Naive thymus-derived CD4-positive, alpha-beta T cell (primary cell): ENCODE measurements around the gene MXD1. TPM values are rescaled to one million over a fixed set of nuclear protein-coding genes. Genes with fewer than 3 reads are reported as not detected.

ENCODE experiments used
- ATAC-seq: fragments of 150-1000 bp; cut with Tn5 transposase; 2 replicates; pipeline ENCODE4 v1.10.0; 2021; ENCODE audit warnings: mild to moderate bottlenecking, moderate library complexity
- CTCF ChIA-PET: fragments of 350-600 bp; sonication (Branson Sonifier 250); formaldehyde crosslinking; loops from one replicate; lab custom pipeline; 2021; ENCODE audit warnings: antibody characterized with exemption; lab: Charles Lee
- POLR2A ChIA-PET: fragments of 350-600 bp; sonication (Branson Sonifier 250); formaldehyde crosslinking; loops from one replicate; lab custom pipeline; 2021; ENCODE audit warnings: antibody characterized with exemption, inconsistent platforms; lab: Charles Lee
- DNase-seq, 9 donors: peaks; one replicate each; pipeline versions ENCODE4 v3.0.0 to v3.0.0-alpha.2; 2020 to 2022; ENCODE audit warnings: mixed read lengths in 1 of 9
- H3K27ac ChIP-seq: one replicate; pipeline ENCODE4 v1.7.0; 2013; ENCODE audit warnings: mild to moderate bottlenecking, low read depth, low read length, moderate library complexity
- H3K27me3 ChIP-seq, 2 donors: one replicate each; pipeline ENCODE4 v1.7.0; 2013; ENCODE audit warnings: low read length in 2 of 2, mild to moderate bottlenecking in 2 of 2, moderate library complexity in 2 of 2; ENCODE audit not compliant: control insufficient read depth in 2 of 2, insufficient read depth in 2 of 2
- H3K36me3 ChIP-seq, 3 experiments: 1 replicate in 2 of 3; 2 replicates in 1 of 3; pipeline ENCODE4 v1.7.0; 2013; ENCODE audit warnings: low read length in 3 of 3, mild to moderate bottlenecking in 3 of 3, moderate library complexity in 1 of 3; ENCODE audit not compliant: insufficient read depth in 3 of 3, control insufficient read depth in 2 of 3
- H3K4me1 ChIP-seq, 2 donors: one replicate each; pipeline ENCODE4 v1.7.0; 2013; ENCODE audit warnings: low read length in 2 of 2, mild to moderate bottlenecking in 2 of 2, moderate library complexity in 1 of 2; ENCODE audit not compliant: control insufficient read depth in 2 of 2, insufficient read depth in 2 of 2
- H3K4me3 ChIP-seq: 2 replicates; pipeline ENCODE4 v1.7.0; 2013; ENCODE audit warnings: mild to moderate bottlenecking, low read length
- H3K9me3 ChIP-seq, 3 experiments: 1 replicate in 2 of 3; 2 replicates in 1 of 3; pipeline ENCODE4 v1.7.0; 2013; ENCODE audit warnings: low read length in 3 of 3; ENCODE audit not compliant: control insufficient read depth in 2 of 3
- H3K27ac Mint-ChIP-seq, 9 donors: one replicate each; pipeline ENCODE4 v1.8.0; 2020 to 2022; ENCODE audit warnings: mixed read lengths in 9 of 9, mild to moderate bottlenecking in 8 of 9, moderate library complexity in 5 of 9, inconsistent platforms in 2 of 9
- H3K27me3 Mint-ChIP-seq, 5 donors: one replicate each; pipeline ENCODE4 v1.8.0; 2021 to 2022; ENCODE audit warnings: mixed read lengths in 5 of 5, mild to moderate bottlenecking in 1 of 5
- H3K36me3 Mint-ChIP-seq, 5 donors: one replicate each; pipeline ENCODE4 v1.8.0; 2020 to 2022; ENCODE audit warnings: mixed read lengths in 5 of 5, mild to moderate bottlenecking in 3 of 5, inconsistent platforms in 1 of 5
- H3K4me1 Mint-ChIP-seq, 7 donors: one replicate each; pipeline ENCODE4 v1.8.0; 2020 to 2022; ENCODE audit warnings: mixed read lengths in 7 of 7, mild to moderate bottlenecking in 3 of 7, inconsistent platforms in 1 of 7
- H3K4me3 Mint-ChIP-seq, 10 donors: one replicate each; pipeline ENCODE4 v1.8.0; 2020 to 2022; ENCODE audit warnings: mild to moderate bottlenecking in 10 of 10, mixed read lengths in 10 of 10, moderate library complexity in 6 of 10, inconsistent platforms in 2 of 10
- H3K9me3 Mint-ChIP-seq, 11 donors: one replicate each; pipeline ENCODE4 v1.8.0; 2020 to 2022; ENCODE audit warnings: mixed read lengths in 11 of 11, mild to moderate bottlenecking in 4 of 11, inconsistent platforms in 1 of 11, moderate library complexity in 1 of 11
- intact Hi-C, 2 donors: fragments of 100-400 bp; cut with micrococcal nuclease; formaldehyde crosslinking; loops; one replicate each; pipeline ENCODE4 v1.15.1; 2023
- polyA plus RNA-seq, 2 donors: library from polyadenylated mRNA; unstranded; fragments of 300-500 nt; fragmentation: Illumina TruSeq; gene quantifications; one replicate each; pipeline ENCODE4 v1.2.3, GENCODE V29; 2021
- total RNA-seq, 6 experiments: library from RNA in 5 of 6; stranded (reverse) in 5 of 6; gene quantifications; 1 replicate in 5 of 6; 2 replicates in 1 of 6; pipeline ENCODE4 v1.2.3 and lab custom pipeline; 2021 to 2026

Gene MXD1
- total and polyA plus RNA-seq, 7 experiments from 2014 or later, result 7.0 to 112 (median 16.1) TPM

DNA sequence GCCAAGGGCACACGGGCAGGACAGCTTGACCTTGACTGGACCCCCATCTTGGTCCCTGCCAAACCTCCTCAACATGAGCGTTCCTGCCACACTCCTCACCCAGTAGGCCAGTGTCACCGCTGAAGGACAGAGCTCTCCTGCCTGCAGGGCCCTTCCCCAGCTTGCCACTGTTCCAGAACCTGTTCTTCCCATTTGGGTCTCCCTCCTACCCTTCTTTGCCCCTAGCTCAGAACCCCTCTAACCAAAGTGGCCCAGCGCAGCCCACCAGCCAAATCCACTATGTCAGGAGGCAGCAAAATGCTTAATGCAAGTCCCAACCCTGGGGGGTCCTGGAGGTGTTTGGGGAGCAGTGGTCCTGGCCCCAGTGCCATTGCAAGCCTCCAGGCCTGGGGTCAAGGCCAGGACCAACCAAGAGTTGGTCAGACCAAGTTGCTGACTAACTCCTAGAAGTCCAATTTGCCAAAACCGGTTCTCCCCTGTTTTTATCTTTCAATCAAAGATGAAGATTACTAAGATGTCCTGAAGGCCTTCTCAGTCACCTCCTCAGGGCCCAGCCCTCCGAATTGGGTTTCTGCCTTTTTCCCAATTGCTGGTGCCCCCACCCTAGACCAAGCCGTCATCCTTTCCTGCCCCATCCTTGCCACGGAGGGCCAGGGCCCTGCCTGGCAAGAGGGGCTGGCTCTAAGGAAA is 51.0 kb downstream of the MXD1 start:
- H3K4me3 Mint-ChIP-seq, result no peak overlapping the region
- Histone ChIP-seq H3K36me3 (no peaks in the 10 kb centered on the region), H3K27ac (no peak overlapping the region), H3K9me3 (no peaks in the 10 kb centered on the region), H3K4me1 (no peaks in the 10 kb centered on the region), H3K27me3 (no peaks in the 10 kb centered on the region), H3K4me3 (no peak overlapping the region)
- DNase-seq, result no peak
- POLR2A ChIA-PET, result no interaction called here
- peaks cover 4 to 8% (median 5%) of the 10 kb centered on the region in 7 donors for H3K4me1 Mint-ChIP-seq
- no peaks in the 10 kb centered on the region for H3K9me3 Mint-ChIP-seq
- H3K27ac Mint-ChIP-seq, result no peak overlapping the region
- H3K36me3 Mint-ChIP-seq, result peaks cover 0 to 4% (median 0%) of the 10 kb centered on the region in 5 donors
- CTCF ChIA-PET, result no interaction called here
- peaks cover 0 to 3% (median 0%) of the 10 kb centered on the region in 5 donors for H3K27me3 Mint-ChIP-seq
- ATAC-seq, result no peak
- intact Hi-C loops, result no loop called here

DNA sequence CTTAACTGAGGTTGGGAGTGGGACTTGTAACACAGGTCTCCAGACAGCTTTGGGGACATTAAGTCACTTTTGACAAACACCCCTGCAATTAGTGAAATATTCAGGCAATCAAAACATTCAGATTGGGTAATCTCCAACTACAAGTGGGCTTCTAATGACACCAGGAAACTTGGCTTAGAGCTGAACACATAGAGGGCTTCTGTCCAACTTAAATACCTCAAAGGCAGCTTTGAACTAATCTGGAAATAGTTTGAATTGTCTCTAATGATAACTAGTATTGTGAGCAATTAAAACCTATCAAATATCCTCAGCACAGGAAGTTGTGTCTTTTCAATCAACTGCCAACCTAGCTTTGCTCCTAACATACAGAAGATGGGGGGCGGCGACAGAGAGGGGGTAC is 51.6 kb downstream of the MXD1 start:
- CTCF ChIA-PET, result interaction anchor here (0.6 kb wide), 1 partner anchor 152 kb away, joined by 4 read pairs; no protein-coding TSS in a partner anchor
- Mint-ChIP-seq H3K27me3 (peaks cover 0 to 3% (median 0%) of the 10 kb centered on the region in 5 donors), H3K4me3 (no peak overlapping the region)

DNA sequence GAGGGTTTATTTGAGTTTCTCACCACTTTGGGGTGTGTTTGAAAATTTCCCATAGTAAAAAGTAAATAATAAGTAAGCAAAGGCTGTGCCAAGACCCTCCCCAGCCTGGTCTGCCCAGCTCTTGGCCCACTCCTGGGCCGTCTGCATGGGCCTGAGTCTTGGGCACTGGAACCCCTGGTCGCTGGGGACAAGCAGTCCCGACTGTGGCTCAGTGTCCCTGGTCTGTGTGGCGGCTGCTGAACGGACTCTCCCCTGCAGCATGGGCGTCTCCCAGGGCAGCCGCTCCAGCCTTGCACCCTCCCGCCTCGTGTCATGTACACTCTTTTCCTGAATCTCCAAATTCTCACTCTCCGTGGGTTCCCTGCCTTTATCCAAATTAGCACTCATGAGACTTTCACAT is 53.7 kb downstream of the MXD1 start:
- H3K36me3 ChIP-seq, result no peaks in the 10 kb centered on the region
- Mint-ChIP-seq H3K4me1 (peaks cover 4 to 11% (median 5%) of the 10 kb centered on the region in 7 donors), H3K36me3 (peaks cover 0 to 4% (median 0%) of the 10 kb centered on the region in 5 donors), H3K27ac (no peak overlapping the region), H3K9me3 (no peaks in the 10 kb centered on the region), H3K4me3 (no peak overlapping the region), H3K27me3 (peaks cover 0 to 5% (median 0%) of the 10 kb centered on the region in 5 donors)
- ChIA-PET POLR2A (no interaction called here), CTCF (interaction anchor here (0.6 kb wide), 1 partner anchor 493 kb away, joined by 3 read pairs; no protein-coding TSS in a partner anchor)
- H3K4me1 ChIP-seq, result no peaks in the 10 kb centered on the region
- H3K27ac ChIP-seq, result no peak overlapping the region
- ATAC-seq (no peak), DNase-seq (no peak)
- H3K9me3 ChIP-seq, result no peaks in the 10 kb centered on the region
- no peak overlapping the region for H3K4me3 ChIP-seq
- intact Hi-C loops, result no loop called here
- no peaks in the 10 kb centered on the region for H3K27me3 ChIP-seq

More for the DNA sequence above, 51.6 kb downstream of the MXD1 start:
- H3K9me3 Mint-ChIP-seq, result no peaks in the 10 kb centered on the region
- Histone ChIP-seq H3K4me1 (no peaks in the 10 kb centered on the region), H3K27me3 (no peaks in the 10 kb centered on the region), H3K9me3 (no peaks in the 10 kb centered on the region), H3K4me3 (no peak overlapping the region), H3K36me3 (no peaks in the 10 kb centered on the region), H3K27ac (no peak overlapping the region)
- no peak for ATAC-seq
- peaks cover 4 to 8% (median 5%) of the 10 kb centered on the region in 7 donors for H3K4me1 Mint-ChIP-seq
- peak overlapping the region in 1 of 9 donors; percentile 69 for H3K27ac Mint-ChIP-seq
- DNase-seq, result no peak
- intact Hi-C loops, result no loop called here
- POLR2A ChIA-PET, result no interaction called here
- H3K36me3 Mint-ChIP-seq, result peaks cover 0 to 4% (median 0%) of the 10 kb centered on the region in 5 donors

DNA sequence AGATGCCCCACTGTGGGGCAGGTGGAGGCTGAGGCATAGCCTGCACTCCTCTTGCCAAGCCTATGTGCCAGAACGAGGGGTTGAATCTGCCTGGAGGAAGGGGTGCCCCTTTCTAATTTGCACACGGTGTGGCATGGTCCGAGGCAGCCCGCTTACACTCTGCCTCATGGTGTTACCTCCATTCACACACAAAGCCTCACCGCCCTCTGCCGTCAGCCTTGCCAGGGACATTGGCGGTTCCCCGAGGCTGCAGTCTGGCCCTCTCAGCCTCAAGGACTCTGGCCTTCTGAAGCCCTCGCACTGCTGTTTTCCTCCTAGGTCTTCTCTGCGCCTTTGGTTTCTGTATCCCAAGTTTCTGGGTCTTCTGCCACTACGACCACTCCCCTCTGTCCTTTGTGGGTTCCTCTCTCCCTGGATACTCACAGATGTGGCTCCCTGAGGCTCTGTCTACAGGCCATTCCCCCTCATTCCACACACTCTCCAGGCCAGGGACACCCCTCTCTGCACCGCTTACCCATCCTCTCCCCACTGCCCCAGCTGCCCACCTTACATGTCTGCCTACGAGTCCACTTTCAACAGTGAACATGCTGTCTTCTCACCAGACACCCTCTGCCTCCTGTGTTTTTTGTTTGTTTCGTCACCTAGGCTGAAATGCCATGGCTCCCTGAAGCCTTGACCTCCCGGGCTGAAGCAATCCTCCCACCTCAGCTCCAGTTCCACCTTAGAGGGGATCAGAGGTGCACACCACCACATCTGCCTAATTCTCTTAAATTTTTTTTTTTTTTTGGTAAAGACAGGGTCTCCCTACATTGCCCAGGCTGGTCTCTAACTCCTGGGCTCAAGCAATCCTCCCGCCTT is 54.4 kb downstream of the MXD1 start:
- H3K36me3 Mint-ChIP-seq, result peaks cover 0 to 4% (median 0%) of the 10 kb centered on the region in 5 donors
- no peak overlapping the region for H3K27ac Mint-ChIP-seq
- ATAC-seq (no peak), DNase-seq (no peak)
- no peak overlapping the region for H3K27ac ChIP-seq
- intact Hi-C loops, result no loop called here
- no peaks in the 10 kb centered on the region for H3K4me1 ChIP-seq
- H3K4me3 ChIP-seq, result no peak overlapping the region
- H3K36me3 ChIP-seq, result no peaks in the 10 kb centered on the region
- no peaks in the 10 kb centered on the region for H3K9me3 ChIP-seq
- H3K4me3 Mint-ChIP-seq, result no peak overlapping the region
- CTCF ChIA-PET, result no interaction called here
- no peaks in the 10 kb centered on the region for H3K9me3 Mint-ChIP-seq
- no peaks in the 10 kb centered on the region for H3K27me3 ChIP-seq
- peaks cover 0 to 5% (median 0%) of the 10 kb centered on the region in 5 donors for H3K27me3 Mint-ChIP-seq
- POLR2A ChIA-PET, result no interaction called here
- peaks cover 4 to 9% (median 5%) of the 10 kb centered on the region in 7 donors for H3K4me1 Mint-ChIP-seq

DNA sequence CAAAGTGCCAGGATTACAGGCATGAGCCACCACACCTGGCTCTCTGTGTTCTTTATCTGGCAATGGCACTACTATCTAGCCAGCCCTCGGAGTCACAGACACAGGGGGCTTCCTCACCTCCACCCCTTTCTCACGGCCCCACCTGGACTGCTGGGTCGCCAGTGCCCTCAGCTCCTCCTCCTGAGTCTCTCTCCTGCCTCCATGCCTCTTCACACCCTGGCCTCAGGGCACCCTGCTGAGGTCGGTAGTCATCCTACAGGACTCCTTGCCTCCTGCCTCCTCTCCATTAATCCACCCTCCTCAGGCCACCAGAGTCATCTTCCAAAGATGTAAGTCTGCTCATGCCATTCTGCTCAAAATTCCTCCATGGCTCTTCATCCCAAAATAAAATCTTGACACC is 55.1 kb downstream of the MXD1 start:
- DNase-seq, result no peak
- no peak for ATAC-seq
- no peaks in the 10 kb centered on the region for H3K36me3 ChIP-seq

DNA sequence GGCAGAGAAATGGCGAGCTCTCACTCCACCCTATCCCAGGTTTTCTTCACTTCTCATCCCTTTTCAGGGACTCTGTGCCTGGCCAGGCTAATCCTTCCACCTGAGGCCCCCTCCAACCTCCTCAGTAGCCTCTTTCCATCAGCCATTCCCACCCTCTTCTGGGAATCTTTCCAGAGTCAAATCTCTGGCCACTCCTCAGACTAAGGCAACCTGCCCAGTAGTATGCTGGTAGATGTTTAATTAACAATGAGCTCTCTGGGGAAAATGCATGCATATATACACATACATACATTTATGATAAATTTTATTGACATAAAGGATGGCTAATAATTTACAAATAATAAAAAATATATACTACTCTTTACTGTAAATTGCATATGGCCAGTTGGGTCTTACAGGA is 57.9 kb downstream of the MXD1 start:
- ATAC-seq, result no peak

More for the DNA sequence above, 55.1 kb downstream of the MXD1 start:
- H3K4me1 ChIP-seq, result no peaks in the 10 kb centered on the region
- Mint-ChIP-seq H3K9me3 (no peaks in the 10 kb centered on the region), H3K4me3 (no peak overlapping the region), H3K27ac (peak overlapping the region in 1 of 9 donors; percentile 9), H3K27me3 (peaks cover 0 to 5% (median 0%) of the 10 kb centered on the region in 5 donors), H3K36me3 (peaks cover 0 to 4% (median 0%) of the 10 kb centered on the region in 5 donors), H3K4me1 (peaks cover 0 to 4% (median 0%) of the 10 kb centered on the region in 7 donors)
- H3K27me3 ChIP-seq, result no peaks in the 10 kb centered on the region
- no peak overlapping the region for H3K27ac ChIP-seq
- no peaks in the 10 kb centered on the region for H3K9me3 ChIP-seq
- ChIA-PET POLR2A (no interaction called here), CTCF (interaction anchor here (0.7 kb wide), 1 partner anchor 904 kb away, joined by 3 read pairs; no protein-coding TSS in a partner anchor)
- intact Hi-C loops, result no loop called here
- no peak overlapping the region for H3K4me3 ChIP-seq

More for the DNA sequence above, 57.9 kb downstream of the MXD1 start:
- intact Hi-C loops, result no loop called here
- H3K27ac ChIP-seq, result no peak overlapping the region
- POLR2A ChIA-PET, result no interaction called here
- no peak overlapping the region for H3K4me3 ChIP-seq
- Mint-ChIP-seq H3K4me3 (no peak overlapping the region), H3K9me3 (peaks cover 0 to 2% (median 0%) of the 10 kb centered on the region in 11 donors), H3K27ac (peak overlapping the region in 1 of 9 donors; percentile 41), H3K27me3 (peaks cover 0 to 5% (median 0%) of the 10 kb centered on the region in 5 donors), H3K4me1 (peaks cover 0 to 22% (median 16%) of the 10 kb centered on the region in 7 donors), H3K36me3 (no peaks in the 10 kb centered on the region)
- DNase-seq, result no peak
- CTCF ChIA-PET, result interaction anchor here (0.6 kb wide), 1 partner anchor 60 kb away, joined by 4 read pairs; no protein-coding TSS in a partner anchor
- H3K9me3 ChIP-seq, result no peaks in the 10 kb centered on the region
- no peaks in the 10 kb centered on the region for H3K4me1 ChIP-seq
- H3K36me3 ChIP-seq, result no peaks in the 10 kb centered on the region
- H3K27me3 ChIP-seq, result no peaks in the 10 kb centered on the region
